ENCODE results near the gene USP16.
A peak's percentile ranks its signal among the peaks of the same experiment; 100 is the strongest.
"Not testable (repeated sequence)": the region's sequence is repeated elsewhere in the genome, so short reads cannot be mapped to it uniquely, and the experiment has no call there.

USP16 gene

GRCh38 chr21:29076731-29077640, 52.5 kb downstream of the USP16 start:
- not testable (repeated sequence) for H2BK12ac ChIP-seq (ENCODE audit: low read length in 2 of 2); H3K79me1 ChIP-seq (replicated peaks; ENCODE audit: low read length, poor library complexity, severe bottlenecking); H2BK5ac ChIP-seq (ENCODE audit: low read depth, low read length, poor library complexity, severe bottlenecking); H4K8ac ChIP-seq (ENCODE audit: low read length); H4K91ac ChIP-seq (ENCODE audit: low read length); H3K18ac ChIP-seq (ENCODE audit: low read depth in 1 of 2, low read length in 2 of 2); H3K4me1 ChIP-seq (ENCODE audit: control insufficient read depth, insufficient read depth, low read depth, low read length); H2AK5ac ChIP-seq (ENCODE audit: low read length, severe bottlenecking); H3K9me3 ChIP-seq (ENCODE audit: control insufficient read depth, low read length); H3K27me3 ChIP-seq (ENCODE audit: control insufficient read depth in 1 of 2, insufficient read depth in 1 of 2, low read length in 2 of 2); DNase-seq; H3K4me2 ChIP-seq (ENCODE audit: low read length, poor library complexity, severe bottlenecking); H2AFZ ChIP-seq (ENCODE audit: low read depth, low read length); H3K36me3 ChIP-seq (ENCODE audit: control insufficient read depth in 1 of 2, insufficient read depth in 2 of 2, low read depth in 1 of 2, low read length in 2 of 2); H2BK120ac ChIP-seq (ENCODE audit: low read depth, low read length); H3K14ac ChIP-seq (ENCODE audit: low read length in 2 of 2); H3K23ac ChIP-seq (ENCODE audit: low read length in 2 of 2); H3K27ac ChIP-seq (ENCODE audit: low read length, poor library complexity, severe bottlenecking); H3K4ac ChIP-seq (ENCODE audit: low read depth in 1 of 2, low read length in 2 of 2)
- peak overlapping the region; percentile 86 for H3K9ac ChIP-seq (ENCODE audit: low read length)
- 94% methylated on average over 49 of the region's 50 CpGs for WGBS
- peak overlapping the region in 1 of 2 experiments; percentile 73 for H3K4me3 ChIP-seq (ENCODE audit: insufficient read depth in 1 of 2, low read depth in 1 of 2, low read length in 2 of 2)
- peak overlapping the region; percentile 78 for H2BK15ac ChIP-seq (ENCODE audit: low read depth, poor library complexity, severe bottlenecking)

GRCh38 chr21:29077651-29078090, 53.2 kb downstream of the USP16 start:
- Histone ChIP-seq H2AFZ (ENCODE audit: low read depth, low read length) (no peak overlapping the region), H2BK15ac (ENCODE audit: low read depth, poor library complexity, severe bottlenecking) (no peak overlapping the region), H3K4ac (ENCODE audit: low read depth in 1 of 2, low read length in 2 of 2) (no peak overlapping the region), H3K36me3 (ENCODE audit: control insufficient read depth in 1 of 2, insufficient read depth in 2 of 2, low read depth in 1 of 2, low read length in 2 of 2) (peaks cover 0 to 3% of the 10 kb centered on the region in 2 experiments), H4K91ac (ENCODE audit: low read length) (no peak overlapping the region), H3K9ac (ENCODE audit: low read length) (peak overlapping the region; percentile 86), H2BK5ac (ENCODE audit: low read depth, low read length, poor library complexity, severe bottlenecking) (no peak overlapping the region), H3K9me3 (ENCODE audit: control insufficient read depth, low read length) (no peaks in the 10 kb centered on the region), H2BK12ac (ENCODE audit: low read length in 2 of 2) (no peak overlapping the region), H3K4me2 (ENCODE audit: low read length, poor library complexity, severe bottlenecking) (no peak overlapping the region), H3K27me3 (ENCODE audit: control insufficient read depth in 1 of 2, insufficient read depth in 1 of 2, low read length in 2 of 2) (no peaks in the 10 kb centered on the region), H3K14ac (ENCODE audit: low read length in 2 of 2) (no peak overlapping the region), H3K23ac (ENCODE audit: low read length in 2 of 2) (no peak overlapping the region), H3K4me3 (ENCODE audit: insufficient read depth in 1 of 2, low read depth in 1 of 2, low read length in 2 of 2) (peak overlapping the region in 1 of 2 experiments; percentile 73), H4K8ac (ENCODE audit: low read length) (no peak overlapping the region), H2AK5ac (ENCODE audit: low read length, severe bottlenecking) (no peak overlapping the region), H3K79me1 (replicated peaks; ENCODE audit: low read length, poor library complexity, severe bottlenecking) (no peaks in the 10 kb centered on the region), H2BK120ac (ENCODE audit: low read depth, low read length) (no peak overlapping the region), H3K27ac (ENCODE audit: low read length, poor library complexity, severe bottlenecking) (no peak overlapping the region), H3K4me1 (ENCODE audit: control insufficient read depth, insufficient read depth, low read depth, low read length) (peaks cover 8% of the 10 kb centered on the region), H3K18ac (ENCODE audit: low read depth in 1 of 2, low read length in 2 of 2) (no peak overlapping the region)
- no peak for DNase-seq
- 91% methylated on average over 4 of the region's 6 CpGs for WGBS

- Histone ChIP-seq H4K8ac (ENCODE audit: low read length) (no peak overlapping the region), H3K4ac (ENCODE audit: low read depth in 1 of 2, low read length in 2 of 2) (no peak overlapping the region), H3K4me2 (ENCODE audit: low read length, poor library complexity, severe bottlenecking) (no peak overlapping the region), H3K79me1 (replicated peaks; ENCODE audit: low read length, poor library complexity, severe bottlenecking) (no peaks in the 10 kb centered on the region), H2BK5ac (ENCODE audit: low read depth, low read length, poor library complexity, severe bottlenecking) (no peak overlapping the region), H3K27ac (ENCODE audit: low read length, poor library complexity, severe bottlenecking) (peak overlapping the region; percentile 6), H2AFZ (ENCODE audit: low read depth, low read length) (no peak overlapping the region), H3K4me3 (ENCODE audit: insufficient read depth in 1 of 2, low read depth in 1 of 2, low read length in 2 of 2) (no peak overlapping the region), H3K18ac (ENCODE audit: low read depth in 1 of 2, low read length in 2 of 2) (no peak overlapping the region), H3K23ac (ENCODE audit: low read length in 2 of 2) (no peak overlapping the region), H2BK15ac (ENCODE audit: low read depth, poor library complexity, severe bottlenecking) (no peak overlapping the region), H3K9ac (ENCODE audit: low read length) (no peak overlapping the region), H2AK5ac (ENCODE audit: low read length, severe bottlenecking) (peak overlapping the region; percentile 35), H3K36me3 (ENCODE audit: control insufficient read depth in 1 of 2, insufficient read depth in 2 of 2, low read depth in 1 of 2, low read length in 2 of 2) (peaks cover 0 to 3% of the 10 kb centered on the region in 2 experiments), H2BK120ac (ENCODE audit: low read depth, low read length) (no peak overlapping the region), H3K9me3 (ENCODE audit: control insufficient read depth, low read length) (no peaks in the 10 kb centered on the region), H3K4me1 (ENCODE audit: control insufficient read depth, insufficient read depth, low read depth, low read length) (peaks cover 8% of the 10 kb centered on the region), H2BK12ac (ENCODE audit: low read length in 2 of 2) (no peak overlapping the region), H3K14ac (ENCODE audit: low read length in 2 of 2) (no peak overlapping the region), H4K91ac (ENCODE audit: low read length) (no peak overlapping the region), H3K27me3 (ENCODE audit: control insufficient read depth in 1 of 2, insufficient read depth in 1 of 2, low read length in 2 of 2) (no peaks in the 10 kb centered on the region)
- peak; percentile 29 for DNase-seq
- WGBS: 82% methylated on average over 8 of the region's 8 CpGs
Observed at GRCh38 chr21:29078869-29079767, 54.6 kb downstream of the USP16 start.

GRCh38 chr21:29080454-29080941, 56.0 kb downstream of the USP16 start:
- no peak overlapping the region for H4K8ac ChIP-seq (ENCODE audit: low read length)
- no peak overlapping the region for H2BK120ac ChIP-seq (ENCODE audit: low read depth, low read length)
- no peak overlapping the region for H3K18ac ChIP-seq (ENCODE audit: low read depth in 1 of 2, low read length in 2 of 2)
- H2BK12ac ChIP-seq (ENCODE audit: low read length in 2 of 2): no peak overlapping the region
- H2BK15ac ChIP-seq (ENCODE audit: low read depth, poor library complexity, severe bottlenecking): no peak overlapping the region
- H4K91ac ChIP-seq (ENCODE audit: low read length): no peak overlapping the region
- no peak overlapping the region for H2BK5ac ChIP-seq (ENCODE audit: low read depth, low read length, poor library complexity, severe bottlenecking)
- no peak overlapping the region for H3K4ac ChIP-seq (ENCODE audit: low read depth in 1 of 2, low read length in 2 of 2)
- H3K36me3 ChIP-seq (ENCODE audit: control insufficient read depth in 1 of 2, insufficient read depth in 2 of 2, low read depth in 1 of 2, low read length in 2 of 2): peaks cover 0 to 3% of the 10 kb centered on the region in 2 experiments
- no peak overlapping the region for H2AK5ac ChIP-seq (ENCODE audit: low read length, severe bottlenecking)
- H3K14ac ChIP-seq (ENCODE audit: low read length in 2 of 2): no peak overlapping the region
- no peak for DNase-seq
- no peaks in the 10 kb centered on the region for H3K27me3 ChIP-seq (ENCODE audit: control insufficient read depth in 1 of 2, insufficient read depth in 1 of 2, low read length in 2 of 2)
- H3K4me2 ChIP-seq (ENCODE audit: low read length, poor library complexity, severe bottlenecking): peak overlapping the region; percentile 19
- 90% methylated on average over 6 of the region's 6 CpGs for WGBS
- peak overlapping the region; percentile 93 for H3K27ac ChIP-seq (ENCODE audit: low read length, poor library complexity, severe bottlenecking)
- no peak overlapping the region for H3K23ac ChIP-seq (ENCODE audit: low read length in 2 of 2)
- peaks cover 8% of the 10 kb centered on the region for H3K4me1 ChIP-seq (ENCODE audit: control insufficient read depth, insufficient read depth, low read depth, low read length)
- no peaks in the 10 kb centered on the region for H3K79me1 ChIP-seq (replicated peaks; ENCODE audit: low read length, poor library complexity, severe bottlenecking)
- no peak overlapping the region for H3K4me3 ChIP-seq (ENCODE audit: insufficient read depth in 1 of 2, low read depth in 1 of 2, low read length in 2 of 2)
- H3K9me3 ChIP-seq (ENCODE audit: control insufficient read depth, low read length): no peaks in the 10 kb centered on the region
- no peak overlapping the region for H3K9ac ChIP-seq (ENCODE audit: low read length)
- no peak overlapping the region for H2AFZ ChIP-seq (ENCODE audit: low read depth, low read length)

All from mesenchymal stem cell (in vitro differentiated cells and primary cell).